Hematopoietic multipotent progenitor cell treated with erythropoietin and hydrocortisone succinate and interleukin-3 and kit ligand, for 17 days (in vitro differentiated cells): ENCODE data around the gene ABCC8.
A peak's percentile ranks its signal among the peaks of the same experiment; 100 is the strongest.

Source experiments
- DNase-seq: peaks from one replicate; pipeline ENCODE4 v3.0.0-alpha.2; 2015; ENCODE audit warnings: low spot score

Gene ABCC8

GRCh38 chr11:17403980-17404759 is 72.5 kb downstream of the ABCC8 start:
- DNase-seq = no peak

DNA sequence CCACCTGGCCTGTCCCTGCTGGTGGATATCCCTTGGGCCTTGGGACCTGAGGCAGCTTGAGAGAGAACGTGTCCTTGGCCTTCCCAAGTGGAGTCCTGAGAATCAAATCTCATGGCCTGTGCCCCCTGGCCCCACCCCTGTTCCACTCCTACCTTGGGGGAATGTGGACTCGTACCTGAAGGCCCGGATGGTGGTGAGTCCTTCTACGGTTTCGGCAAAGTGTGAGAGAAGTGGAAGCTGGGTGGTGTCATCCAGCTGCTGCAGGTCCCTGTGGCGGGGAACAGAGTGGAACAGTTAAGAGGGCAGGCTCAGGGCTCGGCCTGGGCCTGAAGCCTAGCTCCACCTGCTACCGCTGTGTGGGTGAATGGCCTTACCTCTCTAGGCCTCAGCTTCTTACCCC is 74.2 kb downstream of the ABCC8 start:
- no peak for DNase-seq

DNA sequence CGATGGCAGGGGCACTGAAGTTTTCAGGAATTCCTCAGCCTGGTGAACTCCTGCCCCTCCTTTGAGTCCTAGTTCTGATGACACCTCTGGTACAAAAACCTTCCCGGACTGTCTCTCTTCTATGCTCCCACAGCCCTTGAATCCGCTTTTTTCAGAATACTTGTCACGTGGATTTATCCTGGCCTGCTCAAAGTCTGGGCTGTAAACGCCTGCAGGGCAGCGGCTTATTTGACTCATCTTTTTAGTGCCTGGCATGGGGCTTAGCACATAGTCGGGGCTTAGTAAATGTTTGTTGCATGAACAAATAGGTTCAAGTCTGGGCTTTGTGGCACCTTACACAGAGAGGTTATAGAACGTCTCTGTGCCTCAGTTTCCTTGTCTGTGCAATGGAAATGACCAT is 74.8 kb downstream of the ABCC8 start:
- no peak for DNase-seq

DNA sequence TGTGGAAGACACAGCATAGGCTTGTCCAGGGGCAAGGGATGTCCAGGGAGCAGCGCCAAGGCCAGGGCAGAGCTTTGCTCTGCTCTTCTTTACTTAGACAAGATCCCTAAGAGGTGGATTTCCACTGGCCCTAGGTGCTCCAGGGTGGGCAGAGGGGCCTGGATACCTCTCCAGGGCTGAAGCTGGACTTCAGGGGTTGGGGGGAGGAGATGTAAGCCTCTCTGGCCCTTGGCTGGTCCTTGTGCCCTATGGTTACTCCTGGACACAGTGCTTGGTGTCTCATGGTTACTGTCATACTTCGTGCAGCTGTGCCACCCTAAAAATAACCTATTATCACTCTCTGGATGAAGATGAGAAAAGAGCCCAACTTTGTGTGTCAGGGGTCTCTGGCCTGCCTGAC is 75.3 kb downstream of the ABCC8 start:
- no peak for DNase-seq

GRCh38 chr11:17400048-17400775 is 76.4 kb downstream of the ABCC8 start:
- no peak for DNase-seq

DNA sequence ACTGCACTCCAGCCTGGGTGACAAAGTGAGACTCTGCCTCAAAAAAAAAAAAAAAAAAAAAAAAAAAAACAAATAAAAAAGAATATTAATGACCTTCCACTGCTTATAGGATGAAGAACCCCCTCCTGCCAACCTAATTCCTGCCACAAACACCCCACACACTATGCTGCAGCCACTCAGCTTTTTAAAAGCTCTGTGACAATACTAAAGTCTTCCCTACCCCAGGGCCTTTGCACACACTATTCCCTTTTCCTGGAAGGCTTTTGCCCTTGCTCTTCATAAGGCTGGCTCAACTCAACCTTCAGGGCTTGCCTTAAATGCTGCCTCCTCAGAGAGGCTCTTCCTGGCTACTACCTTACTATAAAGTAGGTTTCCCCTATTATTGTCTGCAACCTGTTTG is 77.4 kb downstream of the ABCC8 start:
- DNase-seq = no peak

DNA sequence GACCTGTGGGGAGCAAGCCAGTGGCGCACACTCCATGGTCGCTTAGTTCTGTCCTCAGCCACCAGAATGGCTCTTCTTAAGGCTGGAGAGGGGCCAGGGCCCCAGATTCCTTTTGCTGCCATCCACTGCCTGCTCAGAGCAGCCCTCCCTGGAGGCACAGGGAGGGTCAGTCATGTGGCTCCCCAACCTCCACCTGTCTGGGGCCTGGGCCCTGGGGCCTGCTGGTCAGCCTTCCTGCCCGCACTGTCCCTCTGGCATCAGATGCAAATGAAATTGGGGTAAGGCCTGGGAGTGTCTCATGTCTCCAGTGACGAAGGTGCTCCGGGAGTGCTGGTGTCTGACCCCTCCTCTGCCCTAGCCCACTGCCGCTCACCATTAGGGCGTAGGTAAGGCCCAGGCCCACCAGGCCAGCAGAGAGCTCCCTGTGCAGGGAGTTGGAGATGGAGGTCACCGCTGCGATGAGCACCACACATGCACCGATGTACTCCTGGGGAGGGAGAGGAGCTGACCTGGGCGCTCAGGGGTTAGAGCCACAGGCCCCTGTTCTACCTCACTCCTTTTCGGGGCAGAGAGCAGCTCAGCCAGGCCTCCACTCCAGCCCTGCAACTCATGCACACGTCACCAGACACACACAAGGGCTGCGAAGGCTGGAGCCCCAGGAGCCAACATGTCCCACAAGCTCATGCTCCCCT is 79.2 kb downstream of the ABCC8 start:
- DNase-seq = no peak

- no peak for DNase-seq
These were observed 79.9 kb downstream of the ABCC8 start for GRCh38 chr11:17396598-17397310.

GRCh38 chr11:17395978-17396377 is 80.7 kb downstream of the ABCC8 start:
- no peak for DNase-seq

DNA sequence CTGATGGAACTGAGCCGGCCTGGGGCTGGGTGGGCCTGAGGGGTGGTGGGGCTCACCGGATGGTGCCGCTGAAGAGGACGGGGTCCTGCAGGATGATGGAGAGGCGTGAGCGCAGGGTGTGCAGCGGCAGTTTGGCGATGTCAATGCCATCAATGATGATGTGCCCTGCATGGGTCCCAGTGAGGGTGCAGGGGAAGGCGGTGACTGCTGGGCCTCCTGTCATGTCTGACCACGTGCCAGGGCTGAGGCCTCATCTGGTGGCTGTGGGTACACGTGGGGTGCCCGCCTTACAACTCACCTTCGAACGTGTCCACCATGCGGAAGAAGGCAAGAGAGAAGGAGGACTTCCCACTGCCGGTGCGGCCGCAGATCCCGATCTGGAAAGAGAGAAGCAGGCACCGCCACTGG is 81.1 kb downstream of the ABCC8 start:
- DNase-seq = no peak

GRCh38 chr11:17394743-17395390 is 81.8 kb downstream of the ABCC8 start:
- no peak for DNase-seq

- no peak for DNase-seq
These were observed 83.2 kb downstream of the ABCC8 start for GRCh38 chr11:17393472-17393871.

DNA sequence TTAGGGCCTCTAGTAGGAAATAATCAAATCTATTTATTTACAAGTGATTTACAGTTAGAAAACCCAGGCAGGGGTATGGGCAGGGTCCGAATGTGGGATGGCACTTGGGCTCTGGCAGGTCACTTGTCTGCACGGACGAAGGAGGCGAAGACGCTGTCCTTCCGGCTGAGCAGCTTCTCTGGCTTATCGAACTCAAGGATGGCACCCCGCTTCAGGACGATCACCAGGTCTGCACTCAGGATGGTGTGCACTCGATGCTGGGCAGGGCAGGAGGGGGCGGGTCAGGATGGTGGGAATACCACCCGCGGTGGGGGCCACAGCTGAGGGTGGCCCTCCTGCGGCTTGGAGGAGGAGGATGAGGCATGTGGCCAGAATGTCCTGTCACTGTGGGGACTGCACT is 83.8 kb downstream of the ABCC8 start:
- DNase-seq = no peak

- no peak for DNase-seq
These were observed 84.9 kb downstream of the ABCC8 start for GRCh38 chr11:17391493-17392355.

DNA sequence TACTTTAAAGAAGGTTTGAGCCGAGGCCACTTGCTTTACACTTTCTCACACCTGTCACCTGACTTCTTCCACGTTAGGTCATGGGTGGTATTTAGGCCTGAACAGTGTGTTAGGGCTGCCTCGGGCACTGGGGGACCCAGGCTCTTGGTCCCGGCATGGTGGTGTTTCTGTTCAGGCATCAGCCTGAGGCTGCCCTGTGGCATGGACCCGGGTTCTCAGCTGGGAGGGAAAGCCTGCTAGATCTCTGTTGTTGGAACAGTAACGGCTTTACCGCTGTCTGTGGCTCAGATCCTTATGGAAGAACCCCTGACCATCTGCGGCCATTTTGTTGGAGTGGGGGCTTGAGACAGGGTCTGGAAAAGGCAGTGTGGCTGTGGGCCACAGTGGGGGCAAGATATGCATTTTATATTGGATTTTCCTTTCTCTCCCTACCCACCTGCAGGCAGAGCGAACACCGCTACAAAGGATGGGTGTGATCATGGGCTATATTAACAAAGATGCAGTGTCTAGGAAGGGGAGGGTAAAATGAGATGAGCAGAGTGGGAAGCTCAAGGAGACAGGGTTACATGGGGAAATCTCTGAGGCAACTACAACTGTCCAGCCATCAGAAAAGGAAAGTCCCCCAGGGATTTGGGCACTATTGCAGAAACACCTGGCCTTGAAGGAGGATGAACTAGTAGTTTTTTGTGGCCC is 86.5 kb downstream of the ABCC8 start:
- DNase-seq = no peak

- DNase-seq = peak; percentile 37
These were observed 87.3 kb downstream of the ABCC8 start for GRCh38 chr11:17389211-17389956.

GRCh38 chr11:17388609-17389210 is 87.9 kb downstream of the ABCC8 start, which contains the start of gene KCNJ11:
KCNJ11 (minus strand) TSS chr11:17388659; CDS start chr11:17388091, 568 bp downstream.
- no peak for DNase-seq

DNA sequence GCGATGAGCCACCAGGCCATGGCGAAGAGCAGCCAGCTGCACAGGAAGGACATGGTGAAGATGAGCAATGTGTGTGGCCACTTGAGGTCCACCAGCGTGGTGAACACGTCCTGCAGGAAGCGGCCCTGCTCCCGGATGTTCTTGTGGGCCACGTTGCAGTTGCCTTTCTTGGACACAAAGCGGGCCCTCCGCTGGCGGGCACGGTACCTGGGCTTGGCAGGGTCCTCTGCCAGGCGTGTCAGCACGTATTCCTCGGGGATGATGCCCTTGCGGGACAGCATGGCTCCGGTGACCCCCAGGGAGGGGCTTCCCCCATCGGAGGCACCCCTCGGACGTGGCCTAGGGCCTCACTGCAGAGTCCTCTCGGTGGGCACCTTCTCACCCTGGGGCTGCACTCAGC is 88.8 kb downstream of the ABCC8 start:
- DNase-seq = no peak

GRCh38 chr11:17387254-17387653 is 89.4 kb downstream of the ABCC8 start:
- DNase-seq = no peak
